HG03097 (cell line): Measurements from ENCODE around the gene DRC7.
"Not testable (repeated sequence)": the region's sequence is repeated elsewhere in the genome, so short reads cannot be mapped to it uniquely, and the experiment has no call there.

Source experiments
- ATAC-seq: cut with Tn5 transposase; IDR thresholded peaks from one replicate; pipeline ENCODE4 v1.9.1; 2021; ENCODE audit not compliant: unreplicated experiment, low FRiP score

Gene DRC7

GRCh38 chr16:57711346-57711745 is 16.7 kb downstream of the DRC7 start:
- no peak for ATAC-seq

DNA sequence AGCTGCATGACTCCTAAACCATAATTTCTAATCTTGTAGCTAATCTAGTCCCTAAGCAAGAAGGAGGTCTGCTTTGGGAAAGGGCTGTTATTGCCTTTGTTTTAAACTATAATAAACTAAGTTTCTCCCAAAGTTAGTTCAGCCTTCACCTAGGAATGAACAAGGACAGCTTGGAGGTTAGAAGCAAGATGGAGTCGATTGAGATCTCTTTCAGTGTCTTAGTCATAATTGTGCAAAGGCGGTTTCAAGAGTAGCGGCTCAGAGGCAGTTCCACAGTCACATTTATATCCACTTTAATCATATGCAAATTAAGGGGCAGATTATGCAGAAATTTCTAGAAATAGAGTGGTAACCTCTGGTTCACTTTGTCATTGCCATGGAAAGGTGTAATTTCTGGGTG is 17.4 kb downstream of the DRC7 start:
- no peak for ATAC-seq

DNA sequence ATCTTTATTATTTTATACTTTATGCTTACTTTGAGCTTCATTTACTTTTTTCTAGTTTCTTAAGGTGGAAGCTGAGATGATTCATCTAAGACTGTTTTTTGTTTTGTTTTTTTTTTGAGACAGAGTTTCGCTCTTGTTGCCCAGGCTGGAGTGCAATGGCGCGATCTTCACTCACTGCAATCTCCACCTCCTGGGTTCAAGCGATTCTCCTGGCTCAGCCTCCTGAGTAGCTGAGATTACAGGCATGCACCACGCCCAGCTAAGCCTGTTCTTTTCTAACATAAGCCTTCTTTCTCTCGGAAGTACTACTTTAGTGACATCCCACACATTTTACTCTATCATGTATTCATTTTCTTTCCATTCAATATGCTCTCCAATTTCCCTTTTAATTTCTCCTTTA is 18.0 kb downstream of the DRC7 start:
- ATAC-seq, result not testable (repeated sequence)

GRCh38 chr16:57713596-57713995 is 19.0 kb downstream of the DRC7 start:
- no peak for ATAC-seq

- no peak for ATAC-seq
Observed at GRCh38 chr16:57714047-57714446, 19.4 kb downstream of the DRC7 start.

GRCh38 chr16:57720142-57720575 is 25.6 kb downstream of the DRC7 start:
- ATAC-seq, result no peak

DNA sequence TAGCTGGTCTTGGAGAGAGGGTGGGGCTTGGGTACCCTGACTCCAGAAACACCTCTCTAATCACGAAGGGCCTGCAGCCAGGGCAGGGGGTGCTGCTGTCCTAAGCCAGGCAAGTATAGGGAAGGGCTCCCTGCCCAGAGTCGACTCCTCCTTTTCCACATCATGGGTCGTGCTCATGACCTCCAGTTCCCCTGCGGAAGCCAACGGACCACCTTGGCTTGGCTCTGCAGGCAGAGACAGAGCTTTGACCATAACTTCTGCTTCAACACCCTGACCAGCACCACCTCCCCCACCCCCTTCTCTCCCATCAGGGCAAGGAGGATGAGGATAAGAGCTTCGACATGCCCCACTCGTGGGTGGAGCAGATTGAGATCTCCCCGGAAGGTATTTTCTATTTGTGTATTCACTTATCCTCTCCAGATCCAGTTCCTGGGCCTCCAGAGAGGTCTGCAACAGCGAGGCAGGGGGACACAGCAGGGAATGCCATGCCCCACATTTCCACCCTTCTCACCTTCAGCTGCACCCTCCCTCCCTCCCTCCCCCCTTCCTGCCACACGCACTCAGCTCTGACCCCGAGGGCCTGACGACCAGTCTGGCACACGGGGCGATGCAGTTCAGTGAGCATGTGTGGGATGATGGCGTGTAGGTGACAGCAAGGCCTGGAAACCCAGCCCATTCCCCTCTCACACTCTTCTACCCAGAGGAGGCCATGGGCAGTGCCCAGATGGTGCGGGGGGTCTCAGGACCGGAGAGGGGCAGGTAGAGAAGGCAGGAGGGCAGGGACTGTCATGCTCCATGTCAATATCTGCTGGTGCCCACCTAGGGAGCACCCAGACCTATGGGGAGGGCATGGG is 27.0 kb downstream of the DRC7 start:
- ATAC-seq, result no peak

GRCh38 chr16:57722210-57722499 is 27.5 kb downstream of the DRC7 start:
- no peak for ATAC-seq

DNA sequence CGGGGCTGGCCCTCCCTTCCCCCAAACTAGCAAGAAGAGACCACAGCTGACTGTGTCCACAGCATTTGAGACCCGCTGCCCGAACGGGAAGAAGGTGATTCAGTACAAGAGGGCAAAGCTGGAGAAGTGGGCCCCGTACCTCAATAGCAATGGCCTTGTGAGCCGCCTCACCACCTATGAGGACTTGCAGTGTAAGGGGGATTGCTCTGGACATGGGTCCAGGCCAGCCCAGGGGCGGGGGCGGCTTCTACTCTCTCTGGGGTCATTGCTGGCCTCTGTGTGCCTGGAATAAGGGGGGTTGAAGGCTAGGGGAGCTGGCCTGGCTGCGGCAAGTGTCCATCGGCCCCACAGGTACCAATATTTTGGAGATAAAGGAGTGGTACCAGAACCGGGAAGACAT is 28.0 kb downstream of the DRC7 start:
- ATAC-seq, result no peak

GRCh38 chr16:57723170-57723569 is 28.6 kb downstream of the DRC7 start:
- no peak for ATAC-seq

DNA sequence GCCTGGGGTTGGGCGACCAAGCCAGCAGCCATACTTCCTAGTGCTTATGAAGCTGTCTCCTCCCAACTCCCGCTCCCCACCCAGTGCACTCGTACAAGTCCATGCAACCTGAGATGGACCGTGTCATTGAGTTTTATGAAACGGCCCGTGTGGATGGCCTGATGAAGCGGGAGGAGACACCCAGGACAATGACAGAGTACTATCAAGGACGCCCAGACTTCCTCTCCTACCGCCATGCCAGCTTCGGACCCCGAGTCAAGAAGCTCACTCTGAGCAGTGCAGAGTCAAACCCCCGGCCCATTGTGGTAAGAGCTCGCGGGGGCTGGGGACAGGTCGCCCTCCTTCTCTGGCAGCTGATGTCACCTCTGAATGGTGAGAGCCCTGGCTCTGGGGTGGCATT is 29.9 kb downstream of the DRC7 start:
- no peak for ATAC-seq

DNA sequence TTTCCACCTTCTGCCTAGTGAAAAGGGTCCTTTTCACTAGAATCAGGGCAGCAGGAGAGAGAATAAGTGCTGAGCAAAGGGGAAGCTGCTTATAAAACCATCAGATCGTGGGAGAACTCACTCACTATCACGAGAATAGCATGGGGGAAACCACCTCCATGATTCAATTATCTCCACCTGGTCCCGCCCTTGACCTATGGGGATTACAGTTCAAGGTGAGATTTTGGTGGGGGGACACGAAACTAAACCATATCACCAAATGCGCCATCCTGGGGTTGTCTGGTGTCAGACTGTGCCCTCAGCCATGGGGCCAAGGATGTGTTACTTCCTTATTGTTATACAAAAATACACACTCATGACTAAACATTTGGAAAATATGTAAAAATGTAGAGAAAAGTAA is 30.5 kb downstream of the DRC7 start:
- no peak for ATAC-seq

GRCh38 chr16:57725554-57725953 is 30.9 kb downstream of the DRC7 start:
- no peak for ATAC-seq

- no peak for ATAC-seq
Observed at GRCh38 chr16:57725976-57726375, 31.4 kb downstream of the DRC7 start.

DNA sequence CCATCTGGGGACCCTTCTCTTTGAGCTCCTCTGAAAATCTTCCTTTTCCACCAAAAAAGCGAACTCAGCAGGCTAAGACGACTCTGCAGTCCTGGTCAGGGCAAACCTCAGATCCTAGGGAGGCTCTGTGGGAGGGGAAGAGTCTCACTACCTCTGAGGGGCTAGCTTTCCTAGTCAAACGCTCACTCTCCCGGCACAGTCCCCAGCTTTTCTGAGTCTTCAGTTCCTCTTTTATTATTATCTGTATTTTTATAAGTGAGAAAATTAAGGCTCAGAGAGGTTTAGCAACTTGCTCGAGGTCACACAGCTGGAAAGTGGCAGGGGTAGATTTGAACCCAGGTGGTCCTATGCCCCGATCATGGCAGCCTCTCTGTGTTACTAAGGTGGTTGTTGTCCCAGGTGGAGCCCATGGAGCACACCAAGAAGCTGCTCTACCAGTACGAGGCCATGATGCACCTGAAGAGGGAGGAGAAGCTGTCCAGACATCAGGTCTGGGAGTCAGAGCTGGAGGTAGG is 31.9 kb downstream of the DRC7 start:
- ATAC-seq, result no peak

DNA sequence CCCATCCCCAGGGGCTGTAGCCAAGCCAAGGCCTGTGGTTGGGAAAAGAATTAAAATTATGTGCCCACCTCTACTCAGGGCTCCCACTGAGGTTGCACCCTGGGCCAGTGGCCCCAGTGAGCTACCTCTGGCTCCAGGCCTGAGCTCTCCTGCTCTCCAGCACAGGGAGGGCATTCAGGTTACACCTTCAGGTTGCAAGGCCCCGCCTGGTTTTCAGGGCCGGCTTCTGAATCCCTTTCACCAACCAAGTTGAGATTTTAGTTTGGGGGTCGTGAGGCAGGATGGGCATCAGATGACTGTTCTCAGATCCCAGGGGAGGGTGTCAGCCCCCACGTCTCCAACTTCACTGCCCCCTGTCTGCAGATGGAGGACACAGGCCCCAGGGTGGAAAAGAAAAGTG is 33.0 kb downstream of the DRC7 start:
- ATAC-seq, result no peak

GRCh38 chr16:57728336-57729181 is 34.0 kb downstream of the DRC7 start:
- ATAC-seq, result no peak

GRCh38 chr16:57729182-57729484 is 34.5 kb downstream of the DRC7 start:
- ATAC-seq, result no peak

- ATAC-seq, result not testable (repeated sequence)
Observed at GRCh38 chr16:57729852-57730251, 35.2 kb downstream of the DRC7 start.

GRCh38 chr16:57730771-57731730 is 36.4 kb downstream of the DRC7 start:
- ATAC-seq, result no peak

- ATAC-seq, result no peak
Observed at GRCh38 chr16:57732037-57732436, 37.4 kb downstream of the DRC7 start.
